HEK293T (cell line): ENCODE measurements around the gene DNAH8.

Source experiments
- CTCF ChIA-PET: fragments of 350-600 bp; formaldehyde crosslinking; extraction: SDS; loops from one replicate; lab custom pipeline; 2021; ENCODE audit warnings: antibody characterized with exemption, inconsistent platforms; lab: Yijun Ruan, JAX
- POLR2A ChIA-PET: fragments of 350-600 bp; formaldehyde crosslinking; extraction: SDS; loops from one replicate; lab custom pipeline; 2020; ENCODE audit warnings: antibody characterized with exemption, inconsistent platforms; lab: Yijun Ruan, JAX
- DNase-seq: peaks from one replicate; pipeline ENCODE4 v3.0.0; 2012; ENCODE audit warnings: mixed read lengths; ENCODE audit errors: extremely low spot score
- ARNT ChIP-seq: fragments of 450-650 bp; IDR thresholded peaks from 2 replicates; pipeline ENCODE4 v1.6.1; 2017; ENCODE audit warnings: mild to moderate bottlenecking
- BHLHE40 ChIP-seq: fragments of 450-650 bp; IDR thresholded peaks from 2 replicates; pipeline ENCODE4 v1.6.1; 2016; ENCODE audit warnings: mild to moderate bottlenecking, moderate library complexity, borderline replicate concordance
- CTBP1 ChIP-seq: fragments of 450-650 bp; IDR thresholded peaks from 2 replicates; pipeline ENCODE4 v1.6.1; 2016; ENCODE audit warnings: borderline replicate concordance
- ELF4 ChIP-seq: fragments of 450-650 bp; IDR thresholded peaks from 2 replicates; pipeline ENCODE4 v1.6.1; 2017; ENCODE audit warnings: antibody characterized with exemption
- FOXA1 ChIP-seq: fragments of 450-650 bp; IDR thresholded peaks from 2 replicates; pipeline ENCODE4 v1.6.1; 2016; ENCODE audit warnings: mild to moderate bottlenecking
- FOXK2 ChIP-seq: fragments of 450-650 bp; IDR thresholded peaks from 2 replicates; pipeline ENCODE4 v1.6.1; 2016; ENCODE audit warnings: mild to moderate bottlenecking
- FOXM1 ChIP-seq: fragments of 450-650 bp; IDR thresholded peaks from 2 replicates; pipeline ENCODE4 v1.6.1; 2017; ENCODE audit warnings: mild to moderate bottlenecking, borderline replicate concordance
- HDGF ChIP-seq: fragments of 450-650 bp; IDR thresholded peaks from 2 replicates; pipeline ENCODE4 v1.6.1; 2017; ENCODE audit warnings: antibody characterized with exemption, borderline replicate concordance
- L3MBTL2 ChIP-seq: fragments of 450-650 bp; conservative IDR thresholded peaks from 2 replicates; pipeline ENCODE4 v1.6.1; 2016; ENCODE audit warnings: mild to moderate bottlenecking
- LEF1 ChIP-seq: fragments of 450-650 bp; IDR thresholded peaks from 2 replicates; pipeline ENCODE4 v1.6.1; 2017; ENCODE audit warnings: mild to moderate bottlenecking, borderline replicate concordance
- NFRKB ChIP-seq: fragments of 450-650 bp; IDR thresholded peaks from 2 replicates; pipeline ENCODE4 v1.6.1; 2016; ENCODE audit warnings: mild to moderate bottlenecking, moderate library complexity
- PKNOX1 ChIP-seq: fragments of 450-650 bp; IDR thresholded peaks from 2 replicates; pipeline ENCODE4 v1.6.1; 2016
- SP1 ChIP-seq: fragments of 450-650 bp; IDR thresholded peaks from 2 replicates; pipeline ENCODE4 v1.6.1; 2017
- SUZ12 ChIP-seq: fragments of 450-650 bp; IDR thresholded peaks from 2 replicates; pipeline ENCODE4 v1.6.1; 2016; ENCODE audit warnings: mild to moderate bottlenecking
- TARDBP ChIP-seq: fragments of 450-650 bp; IDR thresholded peaks from 2 replicates; pipeline ENCODE4 v1.6.1; 2016
- ZNF384 ChIP-seq: fragments of 450-650 bp; IDR thresholded peaks from 2 replicates; pipeline ENCODE4 v1.6.1; 2016

The DNAH8 gene

GRCh38 chr6:39068391-39068790 lies 353.3 kb downstream of the DNAH8 start:
- CTCF ChIA-PET = no interaction called here
- TF ChIP-seq FOXA1 (no peak), TARDBP (no peak), ZNF384 (no peak), L3MBTL2 (no peak), CTBP1 (no peak), SP1 (no peak), BHLHE40 (no peak), ELF4 (no peak), FOXM1 (no peak), SUZ12 (no peak), PKNOX1 (no peak), HDGF (no peak), NFRKB (no peak), FOXK2 (no peak), LEF1 (no peak), ARNT (no peak)
- POLR2A ChIA-PET = no interaction called here
- DNase-seq = no peak

- no peak for DNase-seq
- no peak for TF ChIP-seq NFRKB
- no peak for TF ChIP-seq FOXA1
- no peak for TF ChIP-seq SP1
- no peak for TF ChIP-seq L3MBTL2
- no peak for TF ChIP-seq HDGF
- no peak for TF ChIP-seq SUZ12
- TF ChIP-seq ZNF384 = no peak
- TF ChIP-seq LEF1 = no peak
- TF ChIP-seq ARNT = no peak
- TF ChIP-seq CTBP1 = no peak
- TF ChIP-seq FOXM1 = no peak
- TF ChIP-seq BHLHE40 = no peak
- TF ChIP-seq ELF4 = no peak
- TF ChIP-seq PKNOX1 = no peak
- no peak for TF ChIP-seq FOXK2
- ChIA-PET POLR2A (no interaction called here), CTCF (interaction anchor here (1.0 kb wide), 1 partner anchor 16 kb away, joined by 3 read pairs; no protein-coding TSS in a partner anchor)
Observed at GRCh38 chr6:39072830-39073229, 357.7 kb downstream of the DNAH8 start.

DNA sequence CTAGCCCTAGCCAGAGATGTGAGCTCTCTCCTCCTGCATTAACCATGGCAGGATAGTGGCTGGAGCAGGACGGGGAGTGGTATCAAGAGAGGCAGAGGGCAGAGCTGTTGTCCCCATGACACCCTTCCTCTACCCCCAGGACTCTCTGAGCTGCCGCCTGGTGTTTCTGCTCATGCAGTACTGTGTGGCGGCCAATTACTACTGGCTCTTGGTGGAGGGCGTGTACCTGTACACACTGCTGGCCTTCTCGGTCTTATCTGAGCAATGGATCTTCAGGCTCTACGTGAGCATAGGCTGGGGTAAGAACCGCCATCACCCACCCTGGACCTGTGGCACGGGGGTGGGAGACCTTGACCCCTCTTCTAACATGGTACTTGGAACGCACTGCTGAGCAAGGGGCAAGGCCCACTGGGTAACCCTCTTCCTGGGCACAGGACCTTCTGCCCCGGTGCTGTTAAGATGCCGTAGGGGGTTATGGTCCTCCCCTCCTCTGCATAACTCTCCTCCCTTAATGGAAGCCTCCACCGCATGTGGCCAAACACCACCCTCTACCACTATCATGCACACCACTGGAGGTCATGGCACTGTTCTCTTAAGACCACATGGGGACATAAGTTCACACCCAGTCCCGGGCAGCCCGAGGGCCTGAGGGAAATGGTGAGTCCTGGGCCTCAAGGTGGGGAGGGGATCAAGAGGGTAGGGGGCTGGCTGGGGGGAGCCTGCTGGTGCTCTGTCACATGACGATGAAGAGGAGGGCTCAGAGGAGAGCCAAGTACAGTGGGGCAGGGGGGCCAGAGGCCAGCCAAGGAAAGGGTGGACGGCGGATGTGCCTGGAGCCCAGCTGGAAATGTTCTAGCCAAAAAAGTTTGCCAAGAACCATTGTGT lies 358.6 kb downstream of the DNAH8 start:
- ChIA-PET CTCF (interaction anchor here (1.0 kb wide), 1 partner anchor 15 kb away, joined by 3 read pairs; no protein-coding TSS in a partner anchor), POLR2A (no interaction called here)
- DNase-seq = no peak
- TF ChIP-seq ARNT (no peak), TARDBP (no peak), L3MBTL2 (no peak), FOXK2 (no peak)

DNA sequence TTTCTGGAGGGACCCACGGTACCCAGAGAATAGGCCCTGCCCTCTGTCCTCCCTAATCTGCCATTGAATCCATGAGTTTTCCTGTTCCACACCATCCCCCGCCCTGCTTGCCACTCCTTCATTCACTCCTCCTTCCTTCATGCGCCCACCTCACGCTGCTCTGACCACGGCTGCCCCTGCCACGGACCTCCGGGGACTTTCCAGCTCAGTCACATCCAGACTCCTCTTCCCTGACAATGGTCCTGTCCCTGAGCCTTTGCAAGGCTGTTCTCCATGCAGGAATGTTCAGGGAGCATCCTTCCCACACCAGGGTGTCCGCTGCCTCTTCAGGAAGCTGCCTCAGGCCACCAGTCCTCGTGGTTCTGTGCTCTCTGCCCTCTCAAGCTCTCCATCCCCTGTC lies 359.4 kb downstream of the DNAH8 start:
- ChIA-PET POLR2A (no interaction called here), CTCF (interaction anchor here (0.7 kb wide), 1 partner anchor 92 kb away, joined by 3 read pairs; no protein-coding TSS in a partner anchor)
- no peak for TF ChIP-seq ELF4
- TF ChIP-seq BHLHE40 = no peak
- TF ChIP-seq L3MBTL2 = no peak
- no peak for TF ChIP-seq FOXK2
- no peak for TF ChIP-seq PKNOX1
- TF ChIP-seq SP1 = no peak
- no peak for TF ChIP-seq ZNF384
- TF ChIP-seq ARNT = no peak
- TF ChIP-seq FOXM1 = no peak
- TF ChIP-seq SUZ12 = no peak
- TF ChIP-seq LEF1 = no peak
- TF ChIP-seq HDGF = no peak
- TF ChIP-seq CTBP1 = no peak
- no peak for DNase-seq

- ChIA-PET POLR2A (no interaction called here), CTCF (interaction anchor here (0.7 kb wide), 1 partner anchor 92 kb away, joined by 3 read pairs; no protein-coding TSS in a partner anchor)
- DNase-seq = no peak
- TF ChIP-seq FOXK2 = no peak
- no peak for TF ChIP-seq TARDBP
- no peak for TF ChIP-seq L3MBTL2
- TF ChIP-seq FOXA1 = no peak
- no peak for TF ChIP-seq CTBP1
- TF ChIP-seq LEF1 = no peak
- TF ChIP-seq PKNOX1 = no peak
- TF ChIP-seq HDGF = no peak
- TF ChIP-seq BHLHE40 = no peak
- TF ChIP-seq FOXM1 = no peak
- TF ChIP-seq SP1 = no peak
- TF ChIP-seq ZNF384 = no peak
- no peak for TF ChIP-seq SUZ12
- TF ChIP-seq ARNT = no peak
- no peak for TF ChIP-seq ELF4
- no peak for TF ChIP-seq NFRKB
Observed at GRCh38 chr6:39075010-39075686, 360.0 kb downstream of the DNAH8 start.
